ENCODE data around the gene CRABP1.

GRCh38 chr15:78359041-78359808 is 19.1 kb downstream of the CRABP1 start:
- TF ChIP-seq CTCF (IDR thresholded peaks at IDR 0.05) (no peak), POLR2A (IDR thresholded peaks at IDR 0.05) (no peak)

Data from lower leg skin (tissue), 3 donors.